ENCODE results near the gene PLA2G2E. TPM values are rescaled to one million over a fixed set of nuclear protein-coding genes. Genes with fewer than 3 reads are reported as not detected.

The PLA2G2E gene
- total RNA-seq, 4 donors from 2014 or later: 2.1 TPM; not detected in 3

GRCh38 chr1:19879661-19880060 is 43.8 kb downstream of the PLA2G2E start:
- Histone ChIP-seq H3K27me3 (peaks cover 10% of the 10 kb centered on the region), H3K4me3 (no peak overlapping the region), H3K4me1 (peaks cover 25% of the 10 kb centered on the region), H3K36me3 (no peaks in the 10 kb centered on the region), H3K9me3 (no peaks in the 10 kb centered on the region), H3K27ac (no peak overlapping the region)
- WGBS: 85% methylated on average over 4 of the region's 4 CpGs
- DNase-seq (ENCODE audit: low spot score in 2 of 2): no peak
- TF ChIP-seq CTCF (IDR thresholded peaks at IDR 0.05) (no peak), EP300 (IDR thresholded peaks at IDR 0.05) (no peak), POLR2A (IDR thresholded peaks at IDR 0.05) (no peak), POLR2AphosphoS5 (IDR thresholded peaks at IDR 0.05) (no peak)

GRCh38 chr1:19879227-19879626 is 44.2 kb downstream of the PLA2G2E start:
- Histone ChIP-seq H3K27me3 (peaks cover 13% of the 10 kb centered on the region), H3K4me3 (no peak overlapping the region), H3K4me1 (peaks cover 25% of the 10 kb centered on the region), H3K9me3 (no peaks in the 10 kb centered on the region), H3K27ac (no peak overlapping the region), H3K36me3 (no peaks in the 10 kb centered on the region)
- 92% methylated on average over 4 of the region's 4 CpGs for WGBS
- TF ChIP-seq EP300 (IDR thresholded peaks at IDR 0.05): no peak
- DNase-seq (ENCODE audit: low spot score in 2 of 2): no peak

GRCh38 chr1:19878637-19878985 is 44.8 kb downstream of the PLA2G2E start:
- DNase-seq (ENCODE audit: low spot score in 2 of 2): no peak
- H3K27ac ChIP-seq: peak overlapping the region; percentile 80
- TF ChIP-seq POLR2A (IDR thresholded peaks at IDR 0.05) (no peak), CTCF (IDR thresholded peaks at IDR 0.05) (no peak), POLR2AphosphoS5 (IDR thresholded peaks at IDR 0.05) (no peak), EP300 (IDR thresholded peaks at IDR 0.05) (no peak)
- peaks cover 20% of the 10 kb centered on the region for H3K4me1 ChIP-seq
- H3K4me3 ChIP-seq: no peak overlapping the region
- no peaks in the 10 kb centered on the region for H3K9me3 ChIP-seq
- H3K36me3 ChIP-seq: no peaks in the 10 kb centered on the region
- peaks cover 13% of the 10 kb centered on the region for H3K27me3 ChIP-seq
- WGBS: 67% methylated on average over 12 of the region's 12 CpGs

DNA sequence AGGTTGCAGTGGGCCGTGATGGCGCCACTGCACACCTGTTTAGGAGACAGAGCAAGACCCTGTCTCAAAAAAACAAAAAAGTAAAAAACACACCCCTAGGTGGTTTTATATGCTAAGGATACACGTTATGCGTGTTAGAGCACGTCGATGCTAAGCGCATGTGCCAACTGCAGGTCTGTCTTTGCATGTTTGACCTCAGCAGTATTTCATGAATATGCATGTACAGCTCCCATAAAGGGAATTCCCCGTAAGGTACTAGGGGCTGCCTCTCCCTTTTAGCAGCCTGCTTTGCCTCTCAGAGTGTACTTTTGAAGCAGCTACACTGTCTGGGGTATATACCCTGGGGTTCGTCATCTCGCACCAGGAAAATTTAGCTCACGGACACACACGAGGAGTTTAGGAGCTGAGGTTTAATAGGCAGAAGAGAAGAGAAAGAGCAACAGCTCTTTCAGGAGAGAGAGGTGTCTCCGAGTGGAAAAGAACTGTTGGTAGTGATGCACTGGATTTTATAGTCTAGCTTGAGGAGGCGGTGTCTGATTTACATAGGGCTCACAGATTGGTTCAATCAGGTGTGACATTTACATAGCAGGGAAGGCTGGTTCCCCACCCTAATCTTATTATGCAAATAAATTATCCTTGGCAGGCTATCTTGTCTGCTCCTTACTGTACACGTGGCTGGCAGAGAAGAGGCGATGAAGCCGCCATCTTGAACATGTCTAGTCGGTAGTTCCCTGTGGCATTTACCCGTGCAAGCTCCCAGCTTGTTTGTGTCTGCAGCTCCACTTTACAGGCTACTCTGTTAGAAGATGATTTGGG is 45.4 kb downstream of the PLA2G2E start:
- no peak for TF ChIP-seq POLR2A (IDR thresholded peaks at IDR 0.05)
- TF ChIP-seq POLR2AphosphoS5 (IDR thresholded peaks at IDR 0.05): no peak
- TF ChIP-seq CTCF (IDR thresholded peaks at IDR 0.05): no peak
- TF ChIP-seq EP300 (IDR thresholded peaks at IDR 0.05): no peak
- WGBS: 44% methylated on average over 19 of the region's 19 CpGs
- H3K27me3 ChIP-seq: peaks cover 17% of the 10 kb centered on the region
- H3K36me3 ChIP-seq: no peaks in the 10 kb centered on the region
- H3K9me3 ChIP-seq: no peaks in the 10 kb centered on the region
- no peak for DNase-seq (ENCODE audit: low spot score in 2 of 2)
- H3K4me1 ChIP-seq: peaks cover 14% of the 10 kb centered on the region
- peak overlapping the region; percentile 80 for H3K27ac ChIP-seq
- H3K4me3 ChIP-seq: peak overlapping the region; percentile 26

DNA sequence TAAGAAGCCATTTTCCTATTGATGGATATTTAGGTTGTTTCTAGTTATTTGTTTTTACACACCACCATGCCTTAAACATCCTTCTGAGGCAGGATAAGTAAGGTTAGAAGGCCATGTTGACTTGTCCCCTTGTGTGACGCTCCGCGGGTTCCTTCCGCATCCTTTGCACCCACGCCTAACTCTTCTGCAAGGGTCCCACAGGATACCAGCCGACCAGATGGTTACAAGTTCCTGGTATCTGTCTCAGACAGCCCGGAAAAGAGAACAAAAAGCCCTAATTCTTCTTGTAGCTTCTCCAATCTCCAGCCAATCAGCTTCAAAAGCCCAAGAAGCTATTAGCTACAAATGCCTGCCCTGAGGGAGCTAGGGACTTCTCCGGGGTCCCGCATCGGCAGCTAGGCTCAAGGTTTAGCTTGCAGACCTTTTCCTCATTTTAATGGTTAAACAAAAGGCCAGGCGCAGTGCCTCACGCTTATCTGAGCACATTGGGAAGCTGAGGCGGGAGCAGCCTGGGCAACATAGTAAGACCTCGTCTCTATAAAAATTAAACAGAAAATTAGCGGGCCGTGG is 46.2 kb downstream of the PLA2G2E start:
- DNase-seq (ENCODE audit: low spot score in 2 of 2): no peak
- H3K9me3 ChIP-seq: no peaks in the 10 kb centered on the region
- H3K27me3 ChIP-seq: peaks cover 17% of the 10 kb centered on the region
- H3K4me1 ChIP-seq: peaks cover 10% of the 10 kb centered on the region
- H3K4me3 ChIP-seq: no peak overlapping the region
- TF ChIP-seq EP300 (IDR thresholded peaks at IDR 0.05) (no peak), CTCF (IDR thresholded peaks at IDR 0.05) (no peak), POLR2AphosphoS5 (IDR thresholded peaks at IDR 0.05) (no peak), POLR2A (IDR thresholded peaks at IDR 0.05) (no peak)
- H3K36me3 ChIP-seq: no peaks in the 10 kb centered on the region
- WGBS: 79% methylated on average over 16 of the region's 16 CpGs
- H3K27ac ChIP-seq: peak overlapping the region; percentile 80

Measured in suprapubic skin (tissue), 4 donors.